Adipocyte (in vitro differentiated cells): ENCODE data around the gene ARID1A.

Experiments used
- DNase-seq: peaks from one replicate; pipeline ENCODE4 v3.0.0-alpha.2; 2015; ENCODE audit warnings: low read depth
- H3K27me3 ChIP-seq: replicated peaks from 2 replicates; pipeline ENCODE4 v1.7.0; 2013; ENCODE audit warnings: mild to moderate bottlenecking, low read length, moderate library complexity; ENCODE audit not compliant: control insufficient read depth, insufficient read depth
- H3K36me3 ChIP-seq: 2 replicates; pipeline ENCODE4 v1.7.0; 2013; ENCODE audit warnings: low read length, mild to moderate bottlenecking, moderate library complexity; ENCODE audit not compliant: control insufficient read depth, insufficient read depth, severe bottlenecking
- H3K4me1 ChIP-seq: 2 replicates; pipeline ENCODE4 v1.7.0; 2013; ENCODE audit warnings: mild to moderate bottlenecking, low read length, moderate library complexity; ENCODE audit not compliant: control insufficient read depth, insufficient read depth
- H3K4me3 ChIP-seq: 2 replicates; pipeline ENCODE4 v1.7.0; 2013; ENCODE audit warnings: mild to moderate bottlenecking, low read length, moderate library complexity
- H3K9ac ChIP-seq: 2 replicates; pipeline ENCODE4 v1.7.0; 2013; ENCODE audit warnings: mild to moderate bottlenecking, low read length, moderate library complexity
- H3K9me3 ChIP-seq: 2 replicates; pipeline ENCODE4 v1.7.0; 2013; ENCODE audit warnings: mild to moderate bottlenecking, low read length, moderate library complexity; ENCODE audit not compliant: control insufficient read depth

ARID1A gene

GRCh38 chr1:26731233-26731902 lies 35.6 kb downstream of the ARID1A start:
- no peak for DNase-seq
- peaks cover 62% of the 10 kb centered on the region for H3K36me3 ChIP-seq

DNA sequence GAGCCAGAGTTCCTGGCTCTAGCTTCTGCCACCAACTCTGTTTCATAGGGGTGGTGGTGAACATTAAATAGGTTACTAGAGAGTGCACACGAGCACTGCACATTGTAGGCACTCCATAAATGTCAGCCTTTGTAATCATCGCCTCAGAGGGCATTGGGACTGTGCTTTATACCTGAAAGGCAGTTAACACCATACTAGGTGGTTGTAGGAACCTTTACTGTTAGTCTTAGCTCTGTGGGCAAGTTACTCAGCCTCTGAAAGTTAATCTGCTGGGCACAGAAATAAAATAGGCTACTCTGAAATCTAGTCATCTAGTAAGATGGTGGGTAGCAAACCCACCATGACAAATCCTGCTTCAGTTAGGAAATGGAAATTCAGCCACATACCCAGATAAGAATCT lies 37.6 kb downstream of the ARID1A start:
- no peaks in the 10 kb centered on the region for H3K9me3 ChIP-seq
- no peaks in the 10 kb centered on the region for H3K27me3 ChIP-seq
- DNase-seq: no peak
- H3K9ac ChIP-seq: no peak overlapping the region
- no peak overlapping the region for H3K4me3 ChIP-seq
- H3K36me3 ChIP-seq: peaks cover 78% of the 10 kb centered on the region
- peaks cover 35% of the 10 kb centered on the region for H3K4me1 ChIP-seq

More at GRCh38 chr1:26731233-26731902, 35.6 kb downstream of the ARID1A start:
- Histone ChIP-seq H3K4me1 (peaks cover 43% of the 10 kb centered on the region), H3K27me3 (no peaks in the 10 kb centered on the region), H3K9ac (no peak overlapping the region), H3K9me3 (no peaks in the 10 kb centered on the region), H3K4me3 (no peak overlapping the region)

DNA sequence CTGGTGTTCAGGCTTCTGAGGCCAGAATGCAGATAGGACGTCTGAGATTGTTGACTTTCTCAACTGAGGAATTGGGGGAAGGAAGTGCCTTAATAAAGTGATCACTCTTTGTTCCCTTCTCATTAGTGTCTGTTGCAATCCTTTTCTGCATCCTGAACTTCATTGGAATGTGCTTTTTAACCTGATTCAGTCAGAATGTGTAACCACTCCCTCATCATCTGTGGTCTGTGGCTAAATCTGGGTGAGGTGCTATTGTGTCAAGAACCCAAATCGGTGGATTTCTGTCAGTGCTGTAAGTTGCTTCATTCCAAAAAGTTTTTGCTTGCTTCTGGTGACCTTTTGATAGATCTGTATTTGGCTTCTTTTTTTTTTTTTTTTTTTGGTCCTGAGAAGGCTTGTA lies 38.2 kb downstream of the ARID1A start:
- Histone ChIP-seq H3K4me1 (peaks cover 35% of the 10 kb centered on the region), H3K27me3 (no peaks in the 10 kb centered on the region), H3K4me3 (no peak overlapping the region), H3K36me3 (peaks cover 79% of the 10 kb centered on the region), H3K9ac (no peak overlapping the region), H3K9me3 (no peaks in the 10 kb centered on the region)
- DNase-seq: peak; percentile 70

DNA sequence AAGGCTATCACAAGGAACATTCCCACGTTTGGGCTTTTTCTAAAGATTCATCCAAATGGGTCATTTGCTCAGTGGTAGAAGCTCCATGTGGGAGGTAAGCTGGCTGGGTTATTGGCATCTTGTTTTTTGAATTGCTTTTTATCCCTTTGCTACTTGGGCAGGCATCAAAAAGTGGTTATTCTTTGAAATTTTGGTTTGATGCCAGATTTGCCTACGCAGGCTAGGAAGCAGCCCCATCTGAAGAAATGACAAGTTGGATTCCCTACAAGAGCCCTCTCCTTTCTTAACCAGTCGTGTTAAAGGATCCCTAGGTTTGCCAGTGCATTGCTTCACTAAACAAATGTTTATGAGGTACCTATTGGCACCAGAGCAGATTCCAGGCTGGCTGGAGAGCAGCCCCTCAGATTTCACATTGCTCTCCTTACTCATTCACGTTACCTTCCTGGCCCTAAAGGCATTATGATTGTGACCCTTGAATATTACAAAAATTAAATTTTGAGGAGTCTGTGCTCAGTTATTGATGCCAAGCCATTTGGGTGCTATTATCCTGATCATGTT lies 38.8 kb downstream of the ARID1A start:
- DNase-seq: no peak
- Histone ChIP-seq H3K9ac (peak overlapping the region; percentile 3), H3K4me1 (peaks cover 35% of the 10 kb centered on the region), H3K4me3 (no peak overlapping the region), H3K9me3 (no peaks in the 10 kb centered on the region), H3K36me3 (peaks cover 75% of the 10 kb centered on the region), H3K27me3 (no peaks in the 10 kb centered on the region)

GRCh38 chr1:26739329-26739914 lies 43.6 kb downstream of the ARID1A start:
- H3K27me3 ChIP-seq: no peaks in the 10 kb centered on the region
- H3K9me3 ChIP-seq: no peaks in the 10 kb centered on the region
- no peak overlapping the region for H3K9ac ChIP-seq
- peaks cover 18% of the 10 kb centered on the region for H3K4me1 ChIP-seq
- no peak for DNase-seq
- peaks cover 63% of the 10 kb centered on the region for H3K36me3 ChIP-seq
- H3K4me3 ChIP-seq: no peak overlapping the region

DNA sequence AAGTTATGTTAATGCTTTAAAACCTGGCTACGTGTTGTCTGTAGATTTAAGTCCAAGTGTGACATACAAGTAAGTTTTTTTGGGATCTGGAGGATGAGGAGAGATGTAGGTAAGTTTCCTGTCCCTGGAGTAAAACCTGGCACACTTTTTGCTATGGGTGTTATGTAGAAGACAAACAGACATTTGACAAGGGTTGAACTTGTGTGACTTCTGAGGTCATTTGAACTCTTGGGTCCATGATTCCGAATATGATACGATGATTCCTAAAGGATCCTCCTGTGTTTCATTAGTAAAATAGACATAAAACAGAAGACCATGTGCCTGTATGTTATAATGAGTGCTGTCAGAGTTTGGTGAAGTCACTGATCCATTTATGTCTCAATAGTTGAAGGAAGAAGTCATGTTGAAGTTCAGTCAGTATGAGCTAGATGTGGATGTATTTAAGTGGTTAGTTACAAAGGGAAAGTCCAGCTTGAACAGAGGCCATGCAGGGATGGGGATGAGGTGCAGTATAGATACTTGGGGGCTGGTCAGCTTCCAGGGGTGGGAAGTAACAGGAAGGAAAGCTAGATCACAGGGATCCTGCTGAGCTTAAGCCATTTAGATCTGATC lies 44.3 kb downstream of the ARID1A start:
- no peak for DNase-seq
- peaks cover 62% of the 10 kb centered on the region for H3K36me3 ChIP-seq
- H3K9me3 ChIP-seq: no peaks in the 10 kb centered on the region
- no peak overlapping the region for H3K9ac ChIP-seq
- no peak overlapping the region for H3K4me3 ChIP-seq
- no peaks in the 10 kb centered on the region for H3K27me3 ChIP-seq
- H3K4me1 ChIP-seq: peaks cover 20% of the 10 kb centered on the region

GRCh38 chr1:26740952-26741351 lies 45.1 kb downstream of the ARID1A start:
- H3K27me3 ChIP-seq: no peaks in the 10 kb centered on the region
- no peak for DNase-seq
- peaks cover 18% of the 10 kb centered on the region for H3K4me1 ChIP-seq
- no peak overlapping the region for H3K4me3 ChIP-seq
- H3K9me3 ChIP-seq: no peaks in the 10 kb centered on the region
- peaks cover 61% of the 10 kb centered on the region for H3K36me3 ChIP-seq
- no peak overlapping the region for H3K9ac ChIP-seq

DNA sequence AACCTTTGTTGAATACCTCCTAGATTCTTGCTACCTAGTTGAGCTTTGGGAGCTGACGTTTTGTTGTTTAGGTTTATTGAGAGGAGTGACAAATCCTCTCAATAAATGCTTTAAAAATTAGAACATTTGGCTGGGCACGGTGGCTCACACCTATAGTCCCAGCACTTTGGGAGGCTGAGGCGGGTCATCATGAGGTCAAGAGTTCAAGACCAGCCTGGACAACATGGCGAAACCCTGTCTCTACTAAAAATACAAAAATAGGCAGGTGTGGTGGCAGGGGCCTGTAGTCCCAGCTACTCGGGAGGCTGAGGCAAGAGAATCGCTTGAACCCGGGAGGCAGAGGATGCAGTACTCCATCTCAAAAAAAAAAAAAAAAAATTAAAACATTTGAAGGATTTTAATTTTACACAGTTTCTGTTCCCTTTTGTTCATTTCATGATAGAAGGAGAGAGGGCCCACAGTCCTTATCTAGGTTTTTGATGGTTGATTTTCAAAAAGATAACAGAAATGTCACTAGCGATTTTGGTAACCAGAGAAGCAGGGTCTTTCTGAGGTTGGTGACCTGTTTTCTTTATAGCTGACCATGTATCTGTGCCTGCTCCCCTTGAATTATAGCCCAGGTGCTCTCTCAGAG lies 47.7 kb downstream of the ARID1A start:
- DNase-seq: no peak
- Histone ChIP-seq H3K4me3 (no peak overlapping the region), H3K9me3 (no peaks in the 10 kb centered on the region), H3K4me1 (peaks cover 25% of the 10 kb centered on the region), H3K36me3 (peaks cover 53% of the 10 kb centered on the region), H3K27me3 (no peaks in the 10 kb centered on the region), H3K9ac (no peak overlapping the region)

DNA sequence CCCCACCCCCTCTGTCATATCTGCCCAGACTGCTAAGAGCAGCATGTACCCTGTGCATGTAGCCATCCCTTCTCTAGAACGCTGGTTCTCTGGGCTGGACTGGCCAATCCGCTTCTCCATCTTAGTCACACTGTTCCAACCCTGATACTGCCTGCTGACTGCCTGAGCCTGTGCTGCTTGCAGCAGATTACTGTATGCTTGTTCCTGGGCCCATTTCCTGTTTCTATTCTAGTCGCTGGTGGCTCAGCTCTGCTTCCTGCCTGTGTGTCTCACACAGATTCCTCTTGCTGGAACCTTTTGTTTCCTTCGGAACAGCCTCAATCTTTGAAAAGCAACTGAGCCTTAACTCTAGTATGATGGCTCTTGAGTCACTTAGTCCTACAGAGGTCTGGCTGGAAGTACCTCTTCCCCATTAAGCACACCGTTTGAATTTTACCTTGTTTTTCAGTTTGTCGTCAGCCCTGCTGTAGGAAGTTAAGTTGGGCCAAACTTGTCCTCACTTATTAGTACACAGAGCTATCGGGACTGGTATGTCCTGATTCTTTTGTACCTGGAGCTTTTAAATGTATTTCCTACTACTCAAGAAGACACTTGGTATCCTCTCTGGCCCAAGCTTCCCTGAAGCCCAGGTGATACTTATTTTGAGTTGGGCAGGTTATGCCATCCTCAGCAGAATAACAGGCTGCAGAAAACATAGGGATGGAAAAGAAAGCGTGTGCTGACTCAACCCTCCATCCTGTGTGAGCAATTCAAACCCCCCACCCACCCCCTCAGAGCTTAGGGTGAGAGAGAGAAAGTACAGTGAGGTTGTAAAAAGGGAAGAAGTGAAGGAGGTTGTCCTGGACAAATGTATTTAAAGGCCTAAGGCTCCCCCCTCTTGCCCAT lies 48.5 kb downstream of the ARID1A start:
- Histone ChIP-seq H3K36me3 (peaks cover 54% of the 10 kb centered on the region), H3K4me1 (peaks cover 28% of the 10 kb centered on the region), H3K9ac (no peak overlapping the region), H3K4me3 (no peak overlapping the region), H3K27me3 (no peaks in the 10 kb centered on the region), H3K9me3 (no peaks in the 10 kb centered on the region)
- peak; percentile 46 for DNase-seq

DNA sequence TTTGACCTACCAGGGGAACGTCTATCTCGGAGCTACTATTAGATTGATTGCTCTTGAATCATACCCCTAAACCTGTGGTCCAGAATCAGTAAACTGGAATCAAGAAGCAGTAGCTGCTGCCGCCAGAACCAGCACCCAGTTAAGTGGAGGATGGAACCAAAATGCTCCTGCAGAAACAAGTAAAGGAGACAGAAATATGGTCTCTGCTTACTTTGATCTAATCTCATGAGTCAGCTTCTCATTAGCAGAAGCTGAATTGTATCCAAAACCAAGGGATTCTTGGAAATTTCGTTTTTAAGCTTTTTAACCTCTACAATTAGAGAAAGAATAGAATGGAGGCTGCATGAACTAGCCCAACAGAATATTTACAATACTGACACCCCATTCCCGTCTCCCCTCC lies 49.4 kb downstream of the ARID1A start:
- peaks cover 58% of the 10 kb centered on the region for H3K36me3 ChIP-seq
- H3K4me1 ChIP-seq: peaks cover 37% of the 10 kb centered on the region
- H3K4me3 ChIP-seq: no peak overlapping the region

More for the DNA sequence above, 49.4 kb downstream of the ARID1A start:
- no peak for DNase-seq
- Histone ChIP-seq H3K9me3 (no peaks in the 10 kb centered on the region), H3K9ac (no peak overlapping the region), H3K27me3 (no peaks in the 10 kb centered on the region)
